GM12874 (cell line): ENCODE data around the gene ZNF385D.

Experiments
- CTCF ChIP-seq: IDR thresholded peaks from 2 replicates; pipeline ENCODE4 v1.5.1; 2011; ENCODE audit warnings: low read depth, mild to moderate bottlenecking, control low read depth, low read length, moderate library complexity; ENCODE audit not compliant: insufficient read depth

The ZNF385D gene

GRCh38 chr3:21562243-21562642 lies 188.8 kb downstream of the ZNF385D start:
- no peak for TF ChIP-seq CTCF

GRCh38 chr3:21561472-21561871 lies 189.5 kb downstream of the ZNF385D start:
- TF ChIP-seq CTCF: no peak

- TF ChIP-seq CTCF: no peak
Observed at GRCh38 chr3:21551019-21551418, 200.0 kb downstream of the ZNF385D start.

GRCh38 chr3:21544076-21544462 lies 206.9 kb downstream of the ZNF385D start:
- TF ChIP-seq CTCF: no peak

- no peak for TF ChIP-seq CTCF
Observed at GRCh38 chr3:21543380-21544075, 207.5 kb downstream of the ZNF385D start.

- no peak for TF ChIP-seq CTCF
Observed at GRCh38 chr3:21542656-21543379, 208.2 kb downstream of the ZNF385D start.

GRCh38 chr3:21540265-21540664 lies 210.7 kb downstream of the ZNF385D start:
- TF ChIP-seq CTCF: no peak
